HEK293 (cell line): ENCODE results near the gene PRDX3.

Experiments
- FEZF1 ChIP-seq: fragments of 450-650 bp; formaldehyde crosslinking; IDR thresholded peaks from 2 replicates; pipeline ENCODE4 v1.5.1; 2016; ENCODE audit warnings: missing biosample characterization, missing genetic modification characterization
- GLI4 ChIP-seq: fragments of 450-650 bp; formaldehyde crosslinking; IDR thresholded peaks from 2 replicates; pipeline ENCODE4 v1.5.1; 2016; ENCODE audit warnings: missing biosample characterization, missing genetic modification characterization
- KLF16 ChIP-seq: fragments of 450-650 bp; formaldehyde crosslinking; IDR thresholded peaks from 2 replicates; pipeline ENCODE4 v1.5.1; 2017; ENCODE audit warnings: missing biosample characterization, missing genetic modification characterization
- KLF9 ChIP-seq: fragments of 450-650 bp; formaldehyde crosslinking; IDR thresholded peaks from 2 replicates; pipeline ENCODE4 v1.5.1; 2016; ENCODE audit warnings: missing biosample characterization, missing genetic modification characterization, low read depth
- MYNN ChIP-seq: fragments of 450-650 bp; formaldehyde crosslinking; IDR thresholded peaks from 2 replicates; pipeline ENCODE4 v1.5.1; 2016; ENCODE audit warnings: missing biosample characterization, missing genetic modification characterization, borderline replicate concordance
- SETDB1 ChIP-seq: IDR thresholded peaks from one replicate; pipeline ENCODE4 v1.6.1; 2017; ENCODE audit warnings: mild to moderate bottlenecking, low read length, moderate library complexity, mixed read lengths; ENCODE audit not compliant: insufficient read length
- SP3 ChIP-seq: fragments of 450-650 bp; formaldehyde crosslinking; IDR thresholded peaks from 2 replicates; pipeline ENCODE4 v1.5.1; 2016; ENCODE audit warnings: missing biosample characterization, missing genetic modification characterization
- TRIM28 ChIP-seq: IDR thresholded peaks from 2 replicates; pipeline ENCODE4 v1.6.1; 2011; ENCODE audit warnings: low read length, control low read depth, borderline replicate concordance
- WT1 ChIP-seq: fragments of 450-650 bp; formaldehyde crosslinking; IDR thresholded peaks from 2 replicates; pipeline ENCODE4 v1.5.1; 2016; ENCODE audit warnings: missing biosample characterization, missing genetic modification characterization
- ZEB2 ChIP-seq: fragments of 450-650 bp; formaldehyde crosslinking; IDR thresholded peaks from 2 replicates; pipeline ENCODE4 v1.5.1; 2016; ENCODE audit warnings: missing biosample characterization, missing genetic modification characterization
- ZNF174 ChIP-seq: fragments of 450-650 bp; formaldehyde crosslinking; IDR thresholded peaks from 2 replicates; pipeline ENCODE4 v1.5.0; 2017; ENCODE audit warnings: missing biosample characterization, mild to moderate bottlenecking, missing genetic modification characterization
- ZNF214 ChIP-seq: fragments of 450-650 bp; formaldehyde crosslinking; IDR thresholded peaks from 2 replicates; pipeline ENCODE4 v1.5.1; 2017; ENCODE audit warnings: missing biosample characterization, mild to moderate bottlenecking, missing genetic modification characterization, borderline replicate concordance
- ZNF223 ChIP-seq: fragments of 450-650 bp; formaldehyde crosslinking; IDR thresholded peaks from 2 replicates; pipeline ENCODE4 v1.5.1; 2016; ENCODE audit warnings: missing biosample characterization, missing genetic modification characterization
- ZNF248 ChIP-seq: fragments of 450-650 bp; formaldehyde crosslinking; IDR thresholded peaks from 2 replicates; pipeline ENCODE4 v1.5.1; 2017; ENCODE audit warnings: missing biosample characterization, missing genetic modification characterization
- ZNF292 ChIP-seq: fragments of 450-650 bp; formaldehyde crosslinking; IDR thresholded peaks from 2 replicates; pipeline ENCODE4 v1.5.1; 2016; ENCODE audit warnings: low read depth, missing biosample characterization, missing genetic modification characterization, borderline replicate concordance
- ZNF302 ChIP-seq: fragments of 450-650 bp; formaldehyde crosslinking; IDR thresholded peaks from 2 replicates; pipeline ENCODE4 v1.5.1; 2016; ENCODE audit warnings: missing biosample characterization, missing genetic modification characterization, low read depth
- ZNF391 ChIP-seq: fragments of 450-650 bp; formaldehyde crosslinking; IDR thresholded peaks from 2 replicates; pipeline ENCODE4 v1.5.1; 2016; ENCODE audit warnings: low read depth, missing biosample characterization, missing genetic modification characterization, borderline replicate concordance
- ZNF423 ChIP-seq: fragments of 450-650 bp; formaldehyde crosslinking; IDR thresholded peaks from 2 replicates; pipeline ENCODE4 v1.5.1; 2016; ENCODE audit warnings: missing biosample characterization, missing genetic modification characterization
- ZNF501 ChIP-seq: fragments of 450-650 bp; formaldehyde crosslinking; IDR thresholded peaks from 2 replicates; pipeline ENCODE4 v1.5.1; 2016; ENCODE audit warnings: missing biosample characterization, missing genetic modification characterization
- ZNF510 ChIP-seq: fragments of 450-650 bp; formaldehyde crosslinking; IDR thresholded peaks from 2 replicates; pipeline ENCODE4 v1.5.1; 2018; ENCODE audit warnings: mild to moderate bottlenecking, missing genetic modification characterization, missing biosample characterization; ENCODE audit not compliant: insufficient replicate concordance
- ZNF561 ChIP-seq: fragments of 450-650 bp; IDR thresholded peaks from 2 replicates; pipeline ENCODE4 v1.5.1; 2018; ENCODE audit warnings: missing biosample characterization, missing genetic modification characterization, borderline replicate concordance
- ZNF600 ChIP-seq: fragments of 450-650 bp; formaldehyde crosslinking; IDR thresholded peaks from 2 replicates; pipeline ENCODE4 v1.5.1; 2016; ENCODE audit warnings: missing biosample characterization, missing genetic modification characterization
- ZNF624 ChIP-seq: fragments of 450-650 bp; formaldehyde crosslinking; IDR thresholded peaks from 2 replicates; pipeline ENCODE4 v1.5.1; 2017; ENCODE audit warnings: missing biosample characterization, missing genetic modification characterization
- ZNF654 ChIP-seq: fragments of 450-650 bp; formaldehyde crosslinking; IDR thresholded peaks from 2 replicates; pipeline ENCODE4 v1.5.1; 2016; ENCODE audit warnings: low read depth, missing biosample characterization, missing genetic modification characterization
- ZNF658 ChIP-seq: fragments of 450-650 bp; formaldehyde crosslinking; IDR thresholded peaks from 2 replicates; pipeline ENCODE4; 2016; ENCODE audit warnings: missing biosample characterization, missing genetic modification characterization
- ZNF701 ChIP-seq: fragments of 450-650 bp; formaldehyde crosslinking; IDR thresholded peaks from 2 replicates; pipeline ENCODE4 v1.5.1; 2016; ENCODE audit warnings: missing biosample characterization, missing genetic modification characterization
- ZNF76 ChIP-seq: fragments of 450-650 bp; formaldehyde crosslinking; IDR thresholded peaks from 2 replicates; pipeline ENCODE4; 2016; ENCODE audit warnings: low read depth, missing biosample characterization, missing genetic modification characterization, borderline replicate concordance
- ZNF768 ChIP-seq: fragments of 450-650 bp; formaldehyde crosslinking; IDR thresholded peaks from 2 replicates; pipeline ENCODE4 v1.5.1; 2018; ENCODE audit warnings: missing biosample characterization, mild to moderate bottlenecking, missing genetic modification characterization
- ZNF785 ChIP-seq: fragments of 450-650 bp; formaldehyde crosslinking; IDR thresholded peaks from 2 replicates; pipeline ENCODE4 v1.5.1; 2016; ENCODE audit warnings: missing biosample characterization, missing genetic modification characterization
- ZNF792 ChIP-seq: fragments of 450-650 bp; formaldehyde crosslinking; IDR thresholded peaks from 2 replicates; pipeline ENCODE4 v1.5.1; 2016; ENCODE audit warnings: missing biosample characterization, missing genetic modification characterization
- TF ChIP-seq, protein P1 (sequence below): fragments of 450-650 bp; formaldehyde crosslinking; IDR thresholded peaks from 2 replicates; pipeline ENCODE4 v1.5.1; 2016; ENCODE audit warnings: missing biosample characterization, missing genetic modification characterization
- TF ChIP-seq, protein P2 (sequence below): fragments of 450-650 bp; formaldehyde crosslinking; IDR thresholded peaks from 2 replicates; pipeline ENCODE4 v1.5.1; 2016; ENCODE audit warnings: missing biosample characterization, missing genetic modification characterization
- TF ChIP-seq, protein P3 (sequence below): fragments of 450-650 bp; formaldehyde crosslinking; IDR thresholded peaks from 2 replicates; pipeline ENCODE4 v1.5.1; 2017; ENCODE audit warnings: missing biosample characterization, missing genetic modification characterization
- TF ChIP-seq, protein P4 (sequence below): fragments of 450-650 bp; formaldehyde crosslinking; IDR thresholded peaks from 2 replicates; pipeline ENCODE4 v1.5.1; 2017; ENCODE audit warnings: missing biosample characterization, mild to moderate bottlenecking, missing genetic modification characterization, moderate library complexity

The PRDX3 gene

DNA sequence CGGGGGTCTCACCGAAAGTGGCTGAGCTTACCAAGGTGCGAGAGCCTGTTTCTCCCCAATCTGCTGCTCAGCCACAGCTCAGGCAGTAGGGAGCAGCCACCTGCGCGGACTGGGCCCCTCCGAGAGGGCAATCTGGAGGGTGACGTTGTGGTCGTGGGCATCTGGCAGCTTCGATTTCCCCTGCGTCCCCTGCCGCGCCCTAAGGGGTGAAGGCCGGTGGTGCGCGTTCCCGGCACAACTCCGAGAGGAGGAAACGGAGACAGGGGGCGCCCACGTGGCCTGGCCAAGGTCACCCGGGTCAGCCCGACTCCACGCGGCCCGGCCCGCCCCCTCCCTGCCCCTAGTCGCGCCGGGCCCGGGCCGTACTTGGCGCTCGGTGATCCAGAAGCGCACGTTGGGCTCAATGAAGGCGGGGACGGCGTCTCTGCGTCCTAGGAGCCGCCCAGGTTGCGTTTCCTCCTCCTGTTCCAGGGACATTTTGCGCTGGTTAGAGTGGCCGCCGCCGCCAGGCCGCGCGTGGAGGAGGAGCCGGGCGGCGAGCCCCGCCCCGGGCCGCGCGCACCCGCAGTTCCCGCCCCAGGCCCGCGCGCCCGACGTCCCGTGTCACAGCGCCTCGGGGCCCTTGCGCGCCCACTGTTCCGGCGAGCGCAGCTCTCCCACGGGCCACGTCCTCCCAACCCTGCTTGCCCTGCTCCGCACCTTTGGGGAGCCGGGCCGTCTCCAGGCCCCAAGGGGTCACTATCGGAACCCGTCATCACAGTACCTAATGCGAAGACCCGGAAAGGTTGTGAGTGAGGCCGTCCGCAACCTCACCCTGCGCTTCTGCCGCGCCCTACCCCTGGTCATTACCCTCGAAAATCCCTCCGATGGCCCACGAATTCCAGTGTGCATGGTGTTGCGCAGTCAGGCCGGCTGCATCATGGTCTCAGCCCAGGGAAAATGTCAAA lies 13.2 kb downstream of the PRDX3 start, which contains the start of gene SFXN4 (continued):
- TF ChIP-seq, protein P1, sequence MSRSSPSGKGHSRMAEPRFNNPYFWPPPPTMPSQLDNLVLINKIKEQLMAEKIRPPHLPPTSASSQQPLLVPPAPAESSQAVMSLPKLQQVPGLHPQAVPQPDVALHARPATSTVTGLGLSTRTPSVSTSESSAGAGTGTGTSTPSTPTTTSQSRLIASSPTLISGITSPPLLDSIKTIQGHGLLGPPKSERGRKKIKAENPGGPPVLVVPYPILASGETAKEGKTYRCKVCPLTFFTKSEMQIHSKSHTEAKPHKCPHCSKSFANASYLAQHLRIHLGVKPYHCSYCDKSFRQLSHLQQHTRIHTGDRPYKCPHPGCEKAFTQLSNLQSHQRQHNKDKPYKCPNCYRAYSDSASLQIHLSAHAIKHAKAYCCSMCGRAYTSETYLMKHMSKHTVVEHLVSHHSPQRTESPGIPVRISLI (tag by site-specific recombination): no peak
- no peak for TF ChIP-seq ZNF624
- TF ChIP-seq ZNF768: no peak
- no peak for TF ChIP-seq ZNF792
- TF ChIP-seq, protein P2, sequence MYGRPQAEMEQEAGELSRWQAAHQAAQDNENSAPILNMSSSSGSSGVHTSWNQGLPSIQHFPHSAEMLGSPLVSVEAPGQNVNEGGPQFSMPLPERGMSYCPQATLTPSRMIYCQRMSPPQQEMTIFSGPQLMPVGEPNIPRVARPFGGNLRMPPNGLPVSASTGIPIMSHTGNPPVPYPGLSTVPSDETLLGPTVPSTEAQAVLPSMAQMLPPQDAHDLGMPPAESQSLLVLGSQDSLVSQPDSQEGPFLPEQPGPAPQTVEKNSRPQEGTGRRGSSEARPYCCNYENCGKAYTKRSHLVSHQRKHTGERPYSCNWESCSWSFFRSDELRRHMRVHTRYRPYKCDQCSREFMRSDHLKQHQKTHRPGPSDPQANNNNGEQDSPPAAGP (tag by site-specific recombination): peak; percentile 22
- no peak for TF ChIP-seq ZNF654 (tag by site-specific recombination)
- TF ChIP-seq KLF9: peak; percentile 80
- TF ChIP-seq, protein P3, sequence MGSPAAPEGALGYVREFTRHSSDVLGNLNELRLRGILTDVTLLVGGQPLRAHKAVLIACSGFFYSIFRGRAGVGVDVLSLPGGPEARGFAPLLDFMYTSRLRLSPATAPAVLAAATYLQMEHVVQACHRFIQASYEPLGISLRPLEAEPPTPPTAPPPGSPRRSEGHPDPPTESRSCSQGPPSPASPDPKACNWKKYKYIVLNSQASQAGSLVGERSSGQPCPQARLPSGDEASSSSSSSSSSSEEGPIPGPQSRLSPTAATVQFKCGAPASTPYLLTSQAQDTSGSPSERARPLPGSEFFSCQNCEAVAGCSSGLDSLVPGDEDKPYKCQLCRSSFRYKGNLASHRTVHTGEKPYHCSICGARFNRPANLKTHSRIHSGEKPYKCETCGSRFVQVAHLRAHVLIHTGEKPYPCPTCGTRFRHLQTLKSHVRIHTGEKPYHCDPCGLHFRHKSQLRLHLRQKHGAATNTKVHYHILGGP (tag by site-specific recombination): no peak
- TF ChIP-seq MYNN (tag by site-specific recombination): no peak
- TF ChIP-seq TRIM28: no peak
- TF ChIP-seq ZEB2 (tag by site-specific recombination): no peak; the same call in 1 of the 2 replicates
- no peak for TF ChIP-seq ZNF561 (tag by site-specific recombination)
- peak; percentile 47 for TF ChIP-seq ZNF600
- no peak for TF ChIP-seq ZNF223 (tag by site-specific recombination)
- peak; percentile 79 for TF ChIP-seq KLF16 (tag by site-specific recombination)
- no peak for TF ChIP-seq ZNF248
- no peak for TF ChIP-seq ZNF292
- no peak for TF ChIP-seq ZNF302 (tag by site-specific recombination)
- peak; percentile 78 for TF ChIP-seq SP3 (tag by site-specific recombination)
- 0 out of 2 replicates have a peak, but pooled peaks have one; percentile 14 for TF ChIP-seq GLI4 (tag by site-specific recombination)
- no peak for TF ChIP-seq ZNF510 (tag by site-specific recombination)
- no peak for TF ChIP-seq SETDB1
- TF ChIP-seq ZNF785 (tag by site-specific recombination): no peak; the same call in 1 of the 2 replicates
- TF ChIP-seq FEZF1 (tag by site-specific recombination): no peak
- TF ChIP-seq ZNF391 (tag by site-specific recombination): no peak
- TF ChIP-seq ZNF701 (tag by site-specific recombination): no peak
- TF ChIP-seq ZNF76 (tag by site-specific recombination): no peak
- TF ChIP-seq ZNF174: no peak
- no peak for TF ChIP-seq ZNF501 (tag by site-specific recombination)
- no peak for TF ChIP-seq ZNF423
- TF ChIP-seq WT1: peak; percentile 17; the same call in 1 of the 2 replicates
- TF ChIP-seq, protein P4, sequence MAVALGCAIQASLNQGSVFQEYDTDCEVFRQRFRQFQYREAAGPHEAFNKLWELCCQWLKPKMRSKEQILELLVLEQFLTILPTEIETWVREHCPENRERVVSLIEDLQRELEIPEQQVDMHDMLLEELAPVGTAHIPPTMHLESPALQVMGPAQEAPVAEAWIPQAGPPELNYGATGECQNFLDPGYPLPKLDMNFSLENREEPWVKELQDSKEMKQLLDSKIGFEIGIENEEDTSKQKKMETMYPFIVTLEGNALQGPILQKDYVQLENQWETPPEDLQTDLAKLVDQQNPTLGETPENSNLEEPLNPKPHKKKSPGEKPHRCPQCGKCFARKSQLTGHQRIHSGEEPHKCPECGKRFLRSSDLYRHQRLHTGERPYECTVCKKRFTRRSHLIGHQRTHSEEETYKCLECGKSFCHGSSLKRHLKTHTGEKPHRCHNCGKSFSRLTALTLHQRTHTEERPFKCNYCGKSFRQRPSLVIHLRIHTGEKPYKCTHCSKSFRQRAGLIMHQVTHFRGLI (tag by site-specific recombination): 0 out of 2 replicates have a peak, but pooled peaks have one; percentile 66
- no peak for TF ChIP-seq ZNF214 (tag by site-specific recombination)
- no peak for TF ChIP-seq ZNF658 (tag by site-specific recombination)
